OCI-LY7 (cell line): ENCODE results near the gene CTNNBL1.

Source experiments
- EZH2phosphoT487 ChIP-seq: fragments of 200-600 bp; sonication (generic); IDR thresholded peaks from 2 replicates; pipeline ENCODE4 v1.6.1; 2018; ENCODE audit warnings: low read depth, borderline replicate concordance, mild to moderate bottlenecking, mixed run types, antibody characterized with exemption, low read length, moderate library complexity, mixed read lengths
- TF ChIP-seq, protein P1 (sequence below): fragments of 200-600 bp; sonication (generic); conservative IDR thresholded peaks from 2 replicates; pipeline ENCODE4 v1.5.1; 2014; ENCODE audit warnings: mild to moderate bottlenecking, antibody characterized with exemption, low read length, moderate library complexity, mixed read lengths

DNA sequence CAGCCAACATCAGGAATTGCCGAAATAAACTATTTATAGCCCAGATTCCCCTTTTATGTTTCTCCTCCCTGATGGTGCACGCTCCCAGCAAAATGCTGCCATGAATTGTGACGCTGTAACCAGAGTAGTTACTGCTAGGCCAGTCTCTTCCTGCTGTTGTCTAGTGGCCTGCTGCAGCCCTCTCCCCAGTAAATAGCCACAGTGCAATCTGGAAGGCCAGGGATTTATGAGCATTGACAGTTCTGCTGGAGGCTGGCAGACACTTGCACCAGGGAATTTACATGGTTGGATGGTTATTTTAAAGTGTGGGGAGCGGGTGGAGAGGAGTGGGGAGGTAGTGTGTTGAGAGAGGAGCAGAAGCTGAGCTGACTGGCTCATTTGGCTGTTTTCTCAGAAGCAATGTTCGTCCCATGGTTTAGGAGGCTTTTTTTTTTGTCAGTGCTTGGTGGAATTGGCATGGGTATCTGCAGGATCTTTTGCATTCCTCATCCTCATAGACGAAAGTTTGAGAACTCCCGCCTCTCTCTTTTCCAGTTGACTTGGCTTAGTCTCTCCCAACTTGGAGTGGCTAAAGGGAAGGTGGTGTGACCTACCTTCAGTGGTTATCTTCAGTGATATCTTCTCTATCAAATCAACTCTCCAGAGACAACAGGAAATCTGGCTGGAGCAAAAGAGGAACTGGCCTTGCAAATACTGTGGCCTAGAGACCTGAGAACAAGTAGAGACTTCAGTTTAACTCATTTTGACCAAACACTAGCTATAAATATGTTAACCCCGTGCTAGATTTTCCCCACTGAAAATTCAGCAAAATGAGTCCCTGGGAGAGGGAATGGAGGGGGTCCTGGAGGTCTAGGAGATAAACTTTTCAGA lies 109.8 kb downstream of the CTNNBL1 start:
- TF ChIP-seq, protein P1, sequence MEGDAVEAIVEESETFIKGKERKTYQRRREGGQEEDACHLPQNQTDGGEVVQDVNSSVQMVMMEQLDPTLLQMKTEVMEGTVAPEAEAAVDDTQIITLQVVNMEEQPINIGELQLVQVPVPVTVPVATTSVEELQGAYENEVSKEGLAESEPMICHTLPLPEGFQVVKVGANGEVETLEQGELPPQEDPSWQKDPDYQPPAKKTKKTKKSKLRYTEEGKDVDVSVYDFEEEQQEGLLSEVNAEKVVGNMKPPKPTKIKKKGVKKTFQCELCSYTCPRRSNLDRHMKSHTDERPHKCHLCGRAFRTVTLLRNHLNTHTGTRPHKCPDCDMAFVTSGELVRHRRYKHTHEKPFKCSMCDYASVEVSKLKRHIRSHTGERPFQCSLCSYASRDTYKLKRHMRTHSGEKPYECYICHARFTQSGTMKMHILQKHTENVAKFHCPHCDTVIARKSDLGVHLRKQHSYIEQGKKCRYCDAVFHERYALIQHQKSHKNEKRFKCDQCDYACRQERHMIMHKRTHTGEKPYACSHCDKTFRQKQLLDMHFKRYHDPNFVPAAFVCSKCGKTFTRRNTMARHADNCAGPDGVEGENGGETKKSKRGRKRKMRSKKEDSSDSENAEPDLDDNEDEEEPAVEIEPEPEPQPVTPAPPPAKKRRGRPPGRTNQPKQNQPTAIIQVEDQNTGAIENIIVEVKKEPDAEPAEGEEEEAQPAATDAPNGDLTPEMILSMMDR: no peak
- TF ChIP-seq EZH2phosphoT487: no peak
